NCI-H460 (cell line): ENCODE measurements around the gene EGFR. TPM values are rescaled to one million over a fixed set of nuclear protein-coding genes. Genes with fewer than 3 reads are reported as not detected.

Experiments
- DNase-seq: peaks from one replicate; pipeline ENCODE4 v3.0.0-alpha.2; 2016; ENCODE audit warnings: low read depth; ENCODE audit errors: extremely low read depth
- total RNA-seq: library from RNA; depleted of rRNA; stranded (reverse); fragments of >200 nt; shearing (Covaris generic); gene quantifications from 2 replicates; pipeline ENCODE4 v1.2.3, GENCODE V29; 2014

EGFR gene
- total RNA-seq, 1 experiment from 2014 or later: 24.3 TPM

DNA sequence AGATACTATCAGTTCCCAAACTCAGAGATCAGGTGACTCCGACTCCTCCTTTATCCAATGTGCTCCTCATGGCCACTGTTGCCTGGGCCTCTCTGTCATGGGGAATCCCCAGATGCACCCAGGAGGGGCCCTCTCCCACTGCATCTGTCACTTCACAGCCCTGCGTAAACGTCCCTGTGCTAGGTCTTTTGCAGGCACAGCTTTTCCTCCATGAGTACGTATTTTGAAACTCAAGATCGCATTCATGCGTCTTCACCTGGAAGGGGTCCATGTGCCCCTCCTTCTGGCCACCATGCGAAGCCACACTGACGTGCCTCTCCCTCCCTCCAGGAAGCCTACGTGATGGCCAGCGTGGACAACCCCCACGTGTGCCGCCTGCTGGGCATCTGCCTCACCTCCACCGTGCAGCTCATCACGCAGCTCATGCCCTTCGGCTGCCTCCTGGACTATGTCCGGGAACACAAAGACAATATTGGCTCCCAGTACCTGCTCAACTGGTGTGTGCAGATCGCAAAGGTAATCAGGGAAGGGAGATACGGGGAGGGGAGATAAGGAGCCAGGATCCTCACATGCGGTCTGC is 162.2 kb downstream of the EGFR start:
- no peak for DNase-seq

GRCh38 chr7:55181762-55182161 is 162.9 kb downstream of the EGFR start:
- no peak for DNase-seq

- no peak for DNase-seq
Observed at GRCh38 chr7:55183897-55184296, 165.1 kb downstream of the EGFR start.

DNA sequence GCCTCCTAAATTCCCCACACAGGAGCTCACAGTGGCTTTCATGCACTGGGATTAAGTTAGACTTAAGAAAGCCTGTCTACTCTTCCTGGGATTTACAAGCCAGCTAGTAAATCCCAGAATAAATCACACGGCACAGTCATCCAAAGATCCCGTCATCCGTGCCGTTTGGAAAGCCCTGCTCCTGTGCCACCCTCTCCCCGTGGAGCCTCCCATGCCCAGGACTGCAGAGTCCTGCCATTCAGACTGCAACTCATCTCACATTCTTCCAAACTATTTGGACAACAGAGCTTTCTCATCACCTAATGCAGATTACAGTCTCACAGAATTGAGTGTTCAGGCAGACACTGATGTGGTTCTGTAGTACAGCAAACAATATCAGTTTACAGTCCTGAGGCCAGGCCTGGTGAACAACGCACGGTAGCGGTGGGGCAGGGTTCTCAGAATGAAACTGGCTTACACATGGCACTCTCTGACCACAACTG is 166.5 kb downstream of the EGFR start:
- no peak for DNase-seq

DNA sequence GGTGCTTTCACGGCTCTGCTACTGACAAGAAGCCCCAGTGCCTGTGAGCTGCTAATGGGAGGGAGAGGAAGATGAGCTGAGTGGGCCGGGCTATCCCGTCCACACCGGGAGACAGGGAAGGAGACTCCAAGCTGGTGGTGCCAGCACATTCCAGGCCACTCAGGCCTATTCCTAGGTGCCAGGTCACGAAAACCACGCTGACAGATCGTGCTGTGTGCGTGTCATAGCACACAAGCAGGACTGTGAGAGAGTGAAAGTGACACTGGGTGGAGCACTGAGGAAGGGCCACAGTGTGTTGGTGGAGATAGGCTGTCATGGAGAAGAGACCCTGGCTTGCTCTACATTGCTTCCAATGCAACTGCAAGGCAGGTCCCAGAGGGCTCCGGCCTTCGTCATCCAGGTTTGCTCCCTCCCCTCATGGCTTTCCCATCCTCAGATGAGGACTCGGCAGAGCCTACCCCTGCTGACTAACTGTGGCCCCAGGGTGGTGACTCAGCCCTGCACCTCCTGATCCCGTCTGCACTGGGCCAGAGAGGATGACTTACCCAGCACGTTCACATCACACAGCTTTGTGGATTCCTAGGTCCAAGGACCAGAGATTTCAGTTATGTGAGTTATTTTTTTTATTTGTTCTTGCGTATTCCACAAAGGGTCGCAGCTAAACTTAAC is 167.3 kb downstream of the EGFR start:
- peak; percentile 60 for DNase-seq

DNA sequence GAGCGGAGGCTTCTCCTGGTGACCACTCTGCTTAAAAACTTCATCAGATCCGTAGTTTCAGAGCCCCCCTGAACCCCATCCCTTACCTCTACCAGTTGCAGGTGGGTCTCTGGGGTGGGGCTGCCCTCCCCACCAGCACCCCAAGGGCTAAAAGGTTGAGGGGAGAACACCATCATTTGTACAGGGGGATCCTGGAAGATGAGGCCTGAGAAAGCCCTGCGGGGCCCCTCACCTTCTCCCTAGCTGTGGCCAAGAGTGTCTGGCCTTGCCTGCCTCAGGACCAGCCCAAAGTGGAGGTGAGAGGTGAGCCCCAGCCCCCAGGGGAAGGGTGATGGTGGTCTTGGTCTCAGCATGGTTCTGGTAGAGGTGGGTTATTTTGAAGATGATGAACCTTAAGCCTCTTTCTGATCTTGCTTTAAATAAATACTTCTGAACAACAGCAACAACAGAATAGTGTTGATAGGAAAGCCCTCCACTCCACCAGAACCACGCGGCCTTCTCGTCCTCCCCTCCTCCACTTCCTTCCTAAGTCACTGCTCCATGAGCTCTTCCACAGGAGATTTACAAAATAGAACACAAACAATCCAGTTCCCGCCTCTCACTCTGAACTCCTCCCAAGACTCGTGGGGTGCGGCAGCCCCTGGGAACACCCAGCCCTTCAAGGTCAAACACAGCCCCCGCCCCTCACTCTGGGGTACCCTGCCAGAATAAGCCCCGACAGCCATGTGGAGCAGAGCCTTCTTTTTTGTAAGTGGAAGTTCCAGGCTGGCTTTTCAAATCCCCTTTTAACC is 169.1 kb downstream of the EGFR start:
- DNase-seq: no peak

DNA sequence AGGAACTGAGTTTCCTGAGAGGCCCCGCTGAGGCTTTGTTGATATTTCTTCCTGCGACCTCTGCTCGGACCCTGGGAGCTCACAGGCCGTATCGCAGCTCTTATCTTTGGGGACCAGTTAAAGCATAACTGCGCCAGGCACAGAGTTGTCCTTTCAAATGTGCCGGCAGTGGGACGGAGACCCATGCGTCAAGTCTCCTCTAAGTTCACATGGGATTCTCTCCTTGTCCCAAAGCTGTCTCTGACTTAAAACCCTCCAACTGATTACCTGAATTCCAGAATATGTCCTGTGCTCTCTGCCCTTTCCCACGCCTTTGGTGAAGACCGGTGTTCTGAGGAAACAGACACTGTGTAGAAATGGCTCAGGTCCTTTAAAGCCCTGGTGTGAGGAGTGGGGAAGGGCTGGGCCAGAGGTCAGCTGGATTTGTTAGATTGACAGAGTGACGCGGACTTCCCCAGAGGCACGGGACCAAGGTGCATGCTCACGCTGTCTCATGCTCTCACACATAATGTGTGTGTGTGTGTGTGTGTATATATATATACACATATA is 169.8 kb downstream of the EGFR start:
- DNase-seq: no peak

GRCh38 chr7:55189146-55189766 is 170.4 kb downstream of the EGFR start:
- no peak for DNase-seq

- DNase-seq: no peak
Observed at GRCh38 chr7:55189878-55190436, 171.1 kb downstream of the EGFR start.

- DNase-seq: no peak
Observed at GRCh38 chr7:55190511-55191160, 171.8 kb downstream of the EGFR start.

DNA sequence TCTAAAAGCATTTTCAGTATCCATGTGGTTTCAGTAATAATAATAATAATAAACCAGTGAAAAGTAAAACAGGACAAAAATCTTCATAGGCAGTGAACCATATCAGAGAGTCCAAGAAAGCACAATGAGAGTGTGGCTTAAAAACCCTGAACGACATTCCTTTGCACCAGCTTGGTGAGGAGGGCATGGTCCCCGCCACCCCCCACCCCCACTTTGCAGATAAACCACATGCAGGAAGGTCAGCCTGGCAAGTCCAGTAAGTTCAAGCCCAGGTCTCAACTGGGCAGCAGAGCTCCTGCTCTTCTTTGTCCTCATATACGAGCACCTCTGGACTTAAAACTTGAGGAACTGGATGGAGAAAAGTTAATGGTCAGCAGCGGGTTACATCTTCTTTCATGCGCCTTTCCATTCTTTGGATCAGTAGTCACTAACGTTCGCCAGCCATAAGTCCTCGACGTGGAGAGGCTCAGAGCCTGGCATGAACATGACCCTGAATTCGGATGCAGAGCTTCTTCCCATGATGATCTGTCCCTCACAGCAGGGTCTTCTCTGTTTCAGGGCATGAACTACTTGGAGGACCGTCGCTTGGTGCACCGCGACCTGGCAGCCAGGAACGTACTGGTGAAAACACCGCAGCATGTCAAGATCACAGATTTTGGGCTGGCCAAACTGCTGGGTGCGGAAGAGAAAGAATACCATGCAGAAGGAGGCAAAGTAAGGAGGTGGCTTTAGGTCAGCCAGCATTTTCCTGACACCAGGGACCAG is 172.5 kb downstream of the EGFR start:
- DNase-seq: no peak

DNA sequence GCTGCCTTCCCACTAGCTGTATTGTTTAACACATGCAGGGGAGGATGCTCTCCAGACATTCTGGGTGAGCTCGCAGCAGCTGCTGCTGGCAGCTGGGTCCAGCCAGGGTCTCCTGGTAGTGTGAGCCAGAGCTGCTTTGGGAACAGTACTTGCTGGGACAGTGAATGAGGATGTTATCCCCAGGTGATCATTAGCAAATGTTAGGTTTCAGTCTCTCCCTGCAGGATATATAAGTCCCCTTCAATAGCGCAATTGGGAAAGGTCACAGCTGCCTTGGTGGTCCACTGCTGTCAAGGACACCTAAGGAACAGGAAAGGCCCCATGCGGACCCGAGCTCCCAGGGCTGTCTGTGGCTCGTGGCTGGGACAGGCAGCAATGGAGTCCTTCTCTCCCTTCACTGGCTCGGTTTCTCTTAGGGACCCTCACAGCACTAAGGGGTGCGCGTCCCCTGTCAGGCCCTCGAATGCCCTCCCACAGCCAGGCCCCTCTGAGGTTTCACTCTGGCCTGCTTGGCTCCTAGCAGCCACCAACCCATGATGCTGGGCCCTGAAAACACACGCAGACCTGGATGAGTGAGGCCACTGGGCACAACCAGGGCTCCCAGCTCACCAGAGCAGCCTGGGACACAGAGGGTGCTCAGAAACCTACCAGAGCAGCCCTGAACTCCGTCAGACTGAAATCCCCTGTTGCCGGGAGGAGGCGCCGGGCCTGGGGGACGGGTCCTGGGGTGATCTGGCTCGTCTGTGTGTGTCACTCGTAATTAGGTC is 173.3 kb downstream of the EGFR start:
- DNase-seq: no peak

DNA sequence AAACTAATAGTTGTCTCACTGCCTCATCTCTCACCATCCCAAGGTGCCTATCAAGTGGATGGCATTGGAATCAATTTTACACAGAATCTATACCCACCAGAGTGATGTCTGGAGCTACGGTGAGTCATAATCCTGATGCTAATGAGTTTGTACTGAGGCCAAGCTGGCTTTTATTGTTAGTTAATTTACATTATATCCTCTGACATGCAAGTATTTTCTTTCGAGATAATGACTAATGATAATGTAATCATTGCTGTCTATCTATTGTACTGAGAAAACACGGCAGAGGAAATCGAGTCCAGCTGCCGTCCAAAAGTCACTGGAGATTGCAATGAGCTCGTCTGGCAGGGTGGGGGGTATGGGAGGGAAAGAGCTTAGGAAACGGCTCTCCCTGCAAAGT is 173.9 kb downstream of the EGFR start:
- no peak for DNase-seq

DNA sequence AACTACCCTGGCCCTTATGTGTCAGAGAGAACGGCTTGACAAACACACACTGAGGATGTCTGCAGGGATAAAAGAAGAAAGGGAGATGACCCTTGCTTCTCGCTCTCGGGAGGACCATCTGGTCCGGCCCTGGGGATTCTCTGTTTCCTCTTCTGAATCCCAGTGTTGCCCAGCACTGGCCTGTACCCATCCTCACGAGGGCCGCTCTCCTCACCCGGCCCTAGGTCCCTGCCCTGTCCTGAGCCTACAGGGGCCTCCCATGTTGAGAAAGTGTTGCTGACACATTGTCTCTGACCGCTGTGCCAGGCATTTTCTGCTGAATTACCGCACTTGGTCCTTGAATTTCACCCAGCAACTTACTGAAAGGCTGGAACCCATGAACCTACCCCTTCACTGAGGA is 174.4 kb downstream of the EGFR start:
- no peak for DNase-seq

GRCh38 chr7:55194522-55194921 is 175.7 kb downstream of the EGFR start:
- no peak for DNase-seq

DNA sequence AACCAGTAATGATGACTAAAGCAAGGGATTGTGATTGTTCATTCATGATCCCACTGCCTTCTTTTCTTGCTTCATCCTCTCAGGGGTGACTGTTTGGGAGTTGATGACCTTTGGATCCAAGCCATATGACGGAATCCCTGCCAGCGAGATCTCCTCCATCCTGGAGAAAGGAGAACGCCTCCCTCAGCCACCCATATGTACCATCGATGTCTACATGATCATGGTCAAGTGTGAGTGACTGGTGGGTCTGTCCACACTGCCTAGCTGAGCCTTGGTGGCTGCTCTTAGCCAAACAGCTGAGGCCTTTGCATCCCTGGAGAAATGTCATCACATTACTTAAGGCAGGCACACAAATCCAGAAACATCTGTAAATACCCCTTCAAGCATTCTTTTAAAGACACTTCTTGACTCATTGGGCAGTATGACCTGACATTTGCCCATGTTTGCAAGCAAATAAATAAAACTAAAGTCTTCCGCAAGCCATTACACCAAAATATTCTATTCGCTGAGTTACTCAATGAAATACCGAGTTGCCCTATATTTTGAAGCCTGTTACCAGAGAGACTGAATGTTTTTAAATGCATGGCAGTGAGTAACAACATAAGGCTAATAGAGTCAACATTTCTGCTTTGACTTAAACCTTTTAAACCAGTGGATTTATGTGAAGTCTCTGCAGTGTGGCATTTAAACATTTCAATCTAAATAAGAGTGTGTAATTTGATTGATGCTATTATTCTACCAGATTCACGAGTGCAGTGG is 180.0 kb downstream of the EGFR start:
- DNase-seq: no peak

DNA sequence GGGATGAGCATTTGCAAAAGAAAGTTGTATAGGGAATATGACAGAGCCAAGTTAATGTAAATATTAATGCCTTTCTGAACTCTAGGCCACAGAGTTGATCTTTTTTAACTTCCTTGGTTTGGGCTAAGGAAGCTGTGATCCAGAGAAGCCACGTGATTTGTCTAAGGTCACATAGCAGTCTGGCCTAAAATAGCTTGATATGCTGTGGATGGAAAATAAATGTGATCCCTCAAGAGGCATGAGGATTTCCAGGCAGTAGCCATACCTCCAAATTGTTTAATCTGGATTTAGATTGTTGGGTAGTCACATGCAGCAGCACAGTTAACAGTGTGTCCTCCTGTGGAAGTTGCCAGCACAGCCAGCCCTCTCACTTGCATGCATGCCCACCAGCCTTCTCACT is 180.6 kb downstream of the EGFR start:
- no peak for DNase-seq

GRCh38 chr7:55200441-55200840 is 181.6 kb downstream of the EGFR start:
- no peak for DNase-seq
